GM06990 (cell line): ENCODE results near the gene HIVEP3.
A peak's percentile ranks its signal among the peaks of the same experiment; 100 is the strongest.

ENCODE experiments used
- DNase-seq: peaks from one replicate; pipeline ENCODE4 v3.0.0-alpha.2; 2011; ENCODE audit not compliant: insufficient read length; ENCODE audit errors: extremely low read depth
- H3K27me3 ChIP-seq: replicated peaks from 2 replicates; pipeline ENCODE4 v1.6.0; 2011; ENCODE audit warnings: low read length; ENCODE audit not compliant: control insufficient read depth, insufficient read depth
- H3K36me3 ChIP-seq: 2 replicates; pipeline ENCODE4 v1.5.1; 2011; ENCODE audit warnings: low read length; ENCODE audit not compliant: control insufficient read depth, insufficient read depth
- H3K4me3 ChIP-seq: replicated peaks from 2 replicates; pipeline ENCODE4 v1.5.1; 2011; ENCODE audit warnings: low read depth, mild to moderate bottlenecking, control low read depth, low read length
- CTCF ChIP-seq: IDR thresholded peaks from 2 replicates; pipeline ENCODE4 v1.5.1; 2011; ENCODE audit warnings: low read length, control low read depth, mild to moderate bottlenecking, inconsistent platforms; ENCODE audit not compliant: insufficient read depth, poor library complexity, severe bottlenecking

The HIVEP3 gene

GRCh38 chr1:41681331-41682098 is 237.2 kb downstream of the HIVEP3 start:
- Histone ChIP-seq H3K36me3 (no peaks in the 10 kb centered on the region), H3K4me3 (no peak overlapping the region), H3K27me3 (no peaks in the 10 kb centered on the region)
- TF ChIP-seq CTCF = no peak
- no peak for DNase-seq

DNA sequence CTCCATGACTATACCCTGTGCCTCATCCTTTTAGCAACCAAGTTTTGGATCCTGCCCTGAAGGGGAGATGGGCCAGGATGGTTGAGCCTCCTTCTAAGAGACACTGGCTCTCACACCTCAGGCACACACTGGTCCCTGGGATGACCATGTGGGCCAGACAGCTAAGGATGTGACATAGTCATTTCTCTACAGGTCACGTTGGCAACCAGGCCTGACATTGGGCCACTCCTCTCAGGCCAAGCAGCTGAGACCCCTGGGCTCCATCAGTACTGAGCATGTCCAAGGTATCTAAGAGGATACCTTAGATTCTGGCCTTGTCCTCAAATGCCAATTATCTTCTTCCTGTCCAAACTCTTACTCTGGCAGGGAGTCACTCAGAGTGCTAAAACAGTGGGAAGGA is 238.7 kb downstream of the HIVEP3 start:
- no peak overlapping the region for H3K4me3 ChIP-seq
- DNase-seq = no peak
- no peak for TF ChIP-seq CTCF
- H3K36me3 ChIP-seq = no peaks in the 10 kb centered on the region
- H3K27me3 ChIP-seq = no peaks in the 10 kb centered on the region

DNA sequence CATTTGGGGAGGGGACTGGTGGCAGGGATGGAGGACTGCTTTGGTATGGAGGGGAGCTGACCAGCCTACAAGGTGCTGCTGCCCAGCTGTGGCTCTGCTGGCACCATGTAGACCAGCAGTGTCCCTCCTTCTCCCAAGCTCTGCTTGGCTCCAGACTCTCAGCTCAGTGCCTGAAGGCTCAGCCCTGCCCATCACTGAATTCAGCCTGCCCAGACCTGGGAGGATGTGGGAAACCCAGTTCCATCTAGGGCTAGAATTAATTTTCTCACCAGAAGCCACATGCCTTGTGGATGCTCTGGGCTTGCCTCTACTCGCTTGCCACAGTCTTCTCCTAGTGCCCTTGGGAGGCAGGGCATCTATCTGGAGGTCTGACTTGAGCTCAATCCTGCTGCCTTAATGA is 239.2 kb downstream of the HIVEP3 start:
- H3K36me3 ChIP-seq = no peaks in the 10 kb centered on the region
- H3K27me3 ChIP-seq = no peaks in the 10 kb centered on the region
- TF ChIP-seq CTCF = no peak
- H3K4me3 ChIP-seq = no peak overlapping the region
- no peak for DNase-seq

DNA sequence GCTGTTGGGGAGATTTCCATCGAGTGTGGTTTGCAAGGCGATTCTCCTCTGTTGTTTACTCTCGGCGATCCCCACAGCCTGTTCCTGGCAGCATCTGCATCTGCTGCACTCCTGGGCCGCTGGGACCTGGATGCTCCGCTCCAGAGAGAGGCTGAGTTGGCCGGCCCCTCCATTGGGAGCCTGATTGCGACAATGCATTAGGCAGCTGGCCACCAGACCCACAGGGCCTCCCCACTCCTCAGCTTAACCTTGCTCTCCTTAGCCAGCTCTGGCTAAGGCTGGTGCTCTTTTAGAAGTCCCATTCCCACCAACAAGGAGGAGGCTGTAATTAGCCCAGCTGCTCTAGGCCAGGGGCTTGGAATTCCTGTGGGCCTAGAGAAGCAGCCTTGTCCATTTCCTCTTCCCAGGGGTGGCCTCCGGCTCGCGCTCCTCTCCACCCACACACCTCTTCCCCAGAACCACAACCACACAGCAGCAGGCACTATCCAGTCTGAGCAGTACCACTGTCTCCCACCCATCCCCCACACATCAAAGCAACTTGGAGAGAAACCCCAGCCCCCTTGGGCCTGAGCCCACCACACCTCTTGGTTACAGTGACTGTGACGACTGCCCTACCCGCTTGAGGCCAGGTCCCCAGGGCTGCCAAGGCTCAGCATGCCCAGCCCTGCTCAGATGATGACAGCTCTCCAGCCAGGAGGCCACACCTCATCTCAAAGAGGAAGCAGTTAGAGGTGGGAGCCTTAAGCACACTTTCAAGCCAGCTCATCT is 240.4 kb downstream of the HIVEP3 start:
- no peaks in the 10 kb centered on the region for H3K27me3 ChIP-seq
- DNase-seq = peak; percentile 56
- H3K36me3 ChIP-seq = no peaks in the 10 kb centered on the region
- no peak for TF ChIP-seq CTCF
- H3K4me3 ChIP-seq = no peak overlapping the region

GRCh38 chr1:41677620-41678019 is 241.1 kb downstream of the HIVEP3 start:
- H3K4me3 ChIP-seq = no peak overlapping the region
- no peak for TF ChIP-seq CTCF
- H3K36me3 ChIP-seq = no peaks in the 10 kb centered on the region
- H3K27me3 ChIP-seq = no peaks in the 10 kb centered on the region
- no peak for DNase-seq
